Natural killer cell (primary cell): Measurements from ENCODE around the gene AP4M1. TPM values are rescaled to one million over a fixed set of nuclear protein-coding genes. Genes with fewer than 3 reads are reported as not detected.
A peak's percentile ranks its signal among the peaks of the same experiment; 100 is the strongest.

ENCODE experiments used
- ATAC-seq, 3 donors: fragments of 150-1000 bp in 2 of 3; fragments of 200-7000 bp in 1 of 3; cut with Tn5 transposase; 1 replicate in 1 of 3; 2 replicates in 2 of 3; pipeline ENCODE4 v1.10.0; 2021; ENCODE audit warnings: mild to moderate bottlenecking in 2 of 3, moderate library complexity in 2 of 3
- DNase-seq, 2 donors: peaks; one replicate each; pipeline versions ENCODE4 v3.0.0 to v3.0.0-alpha.2; 2013 to 2021; ENCODE audit warnings: mixed read lengths in 1 of 2
- H3K27ac ChIP-seq: one replicate; pipeline ENCODE4 v1.5.1; 2013; ENCODE audit warnings: mild to moderate bottlenecking, low read length
- H3K27me3 ChIP-seq: one replicate; pipeline ENCODE4 v1.6.1; 2013; ENCODE audit warnings: low read length; ENCODE audit not compliant: control insufficient read depth, insufficient read depth
- H3K36me3 ChIP-seq: one replicate; pipeline ENCODE4 v1.6.1; 2013; ENCODE audit warnings: low read length; ENCODE audit not compliant: control insufficient read depth, insufficient read depth
- H3K4me1 ChIP-seq: one replicate; pipeline ENCODE4 v1.6.1; 2013; ENCODE audit warnings: low read length; ENCODE audit not compliant: control insufficient read depth, insufficient read depth
- H3K4me3 ChIP-seq: one replicate; pipeline ENCODE4 v1.5.1; 2013; ENCODE audit warnings: low read length
- H3K9me3 ChIP-seq: one replicate; pipeline ENCODE4 v1.6.1; 2013; ENCODE audit warnings: low read length; ENCODE audit not compliant: control insufficient read depth, insufficient read depth
- H3K27ac Mint-ChIP-seq, 2 donors: one replicate each; pipeline ENCODE4 v1.8.0; 2022; ENCODE audit warnings: mild to moderate bottlenecking in 2 of 2, mixed read lengths in 2 of 2, moderate library complexity in 1 of 2
- H3K27me3 Mint-ChIP-seq, 2 donors: one replicate each; pipeline ENCODE4 v1.8.0; 2022; ENCODE audit warnings: low read depth in 2 of 2, mixed read lengths in 2 of 2
- H3K36me3 Mint-ChIP-seq: one replicate; pipeline ENCODE4 v1.8.0; 2022; ENCODE audit warnings: mixed read lengths
- H3K4me1 Mint-ChIP-seq, 2 donors: one replicate each; pipeline ENCODE4 v1.8.0; 2022; ENCODE audit warnings: mixed read lengths in 2 of 2
- H3K4me3 Mint-ChIP-seq: one replicate; pipeline ENCODE4 v1.8.0; 2022; ENCODE audit warnings: mild to moderate bottlenecking, moderate library complexity, mixed read lengths
- H3K9me3 Mint-ChIP-seq, 2 donors: one replicate each; pipeline ENCODE4 v1.8.0; 2022; ENCODE audit warnings: mixed read lengths in 2 of 2
- whole genome bisulfite sequencing: methylation state at CpG from one replicate; pipeline ENCODE4 v1.1.7; 2013; ENCODE audit warnings: missing lambda C conversion rate; ENCODE audit not compliant: insufficient coverage; 5-methylcytosine and 5-hydroxymethylcytosine counted together
- intact Hi-C: fragments of 100-400 bp; cut with micrococcal nuclease; formaldehyde crosslinking; loops from one replicate; pipeline ENCODE4 v1.14.2; 2022
- total RNA-seq, 4 donors: library from RNA; stranded (reverse); fragments of 120-200 nt in 1 of 4; gene quantifications; one replicate each; pipeline versions ENCODE4 v1.2.3 to v1.2.4, GENCODE V29; 2013 to 2022
- TF ChIP-seq, protein P1 (sequence below): fragments of 200-600 bp; IDR thresholded peaks from one replicate; pipeline ENCODE4 v1.8.0; 2022; ENCODE audit warnings: antibody characterized with exemption

The AP4M1 gene
- total RNA-seq, 3 donors from 2014 or later (not counting 1 experiment from before 2014, with no cell fraction given), result 8.4 to 12.8 (median 12.7) TPM

DNA sequence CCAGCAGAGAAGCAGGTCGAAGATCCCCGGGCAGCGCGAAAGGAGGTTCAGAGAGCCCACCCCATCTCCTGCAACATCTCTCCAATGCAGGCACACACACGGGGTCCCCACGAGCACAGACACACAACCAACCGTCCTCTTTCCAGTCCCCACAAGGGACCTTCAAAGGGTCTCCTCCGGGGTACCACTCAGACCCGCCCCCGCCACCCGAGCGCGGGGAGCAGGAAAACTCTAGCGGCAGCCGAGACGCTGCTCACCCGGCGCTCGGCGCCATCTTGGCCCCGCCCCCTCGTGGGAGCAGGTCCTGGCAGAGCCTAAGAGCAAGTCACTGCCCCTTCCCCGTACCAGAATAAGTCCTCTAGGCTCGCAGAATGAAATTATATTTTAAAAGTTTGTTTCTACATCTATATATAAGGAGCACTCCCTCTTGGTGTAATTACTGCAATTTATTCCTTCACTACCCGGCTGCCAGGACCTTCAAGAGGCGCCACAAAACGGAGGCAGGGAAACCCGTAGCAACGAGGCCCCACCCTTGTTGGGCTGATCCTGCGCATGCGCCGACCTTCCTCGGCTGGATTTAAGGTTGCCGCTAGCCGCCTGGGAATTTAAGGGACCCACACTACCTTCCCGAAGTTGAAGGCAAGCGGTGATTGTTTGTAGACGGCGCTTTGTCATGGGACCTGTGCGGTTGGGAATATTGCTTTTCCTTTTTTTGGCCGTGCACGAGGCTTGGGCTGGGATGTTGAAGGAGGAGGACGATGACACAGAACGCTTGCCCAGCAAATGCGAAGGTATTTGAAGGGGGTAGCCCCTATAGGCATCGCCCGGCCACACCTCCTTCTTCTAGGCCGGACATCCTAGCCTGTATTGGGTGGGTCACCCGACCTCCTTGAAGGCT is 17.9 kb downstream of the AP4M1 start, which contains the start of the genes CNPY4 and TAF6:
Gene CNPY4, plus strand, starts transcription at position 563 of the 898 bp plus-strand sequence. Its CDS starts 111 bp downstream, at position 674.
Gene TAF6, minus strand, starts transcription at position 287 of the 898 bp plus-strand sequence. CDS start 5,149 bp downstream, outside the sequence.
- Histone ChIP-seq H3K36me3 (no peaks in the 10 kb centered on the region), H3K9me3 (no peaks in the 10 kb centered on the region), H3K27me3 (no peaks in the 10 kb centered on the region), H3K27ac (peak within 1 kb of the TSS; percentile 89), H3K4me3 (peak within 1 kb of the TSS; percentile 73), H3K4me1 (peaks cover 22% of the 10 kb centered on the region)
- TF ChIP-seq, protein P1, sequence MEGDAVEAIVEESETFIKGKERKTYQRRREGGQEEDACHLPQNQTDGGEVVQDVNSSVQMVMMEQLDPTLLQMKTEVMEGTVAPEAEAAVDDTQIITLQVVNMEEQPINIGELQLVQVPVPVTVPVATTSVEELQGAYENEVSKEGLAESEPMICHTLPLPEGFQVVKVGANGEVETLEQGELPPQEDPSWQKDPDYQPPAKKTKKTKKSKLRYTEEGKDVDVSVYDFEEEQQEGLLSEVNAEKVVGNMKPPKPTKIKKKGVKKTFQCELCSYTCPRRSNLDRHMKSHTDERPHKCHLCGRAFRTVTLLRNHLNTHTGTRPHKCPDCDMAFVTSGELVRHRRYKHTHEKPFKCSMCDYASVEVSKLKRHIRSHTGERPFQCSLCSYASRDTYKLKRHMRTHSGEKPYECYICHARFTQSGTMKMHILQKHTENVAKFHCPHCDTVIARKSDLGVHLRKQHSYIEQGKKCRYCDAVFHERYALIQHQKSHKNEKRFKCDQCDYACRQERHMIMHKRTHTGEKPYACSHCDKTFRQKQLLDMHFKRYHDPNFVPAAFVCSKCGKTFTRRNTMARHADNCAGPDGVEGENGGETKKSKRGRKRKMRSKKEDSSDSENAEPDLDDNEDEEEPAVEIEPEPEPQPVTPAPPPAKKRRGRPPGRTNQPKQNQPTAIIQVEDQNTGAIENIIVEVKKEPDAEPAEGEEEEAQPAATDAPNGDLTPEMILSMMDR, result no peak
- under 1% methylated on average over 47 of the region's 49 CpGs for WGBS
- ATAC-seq, result peak; percentile 80 to 90 (median 86)
- intact Hi-C loops, result loop anchor here (1.0 to 5.0 kb wide), 3 partner anchors 8 to 37 kb away; partner anchors contain the start of genes AP4M1, MCM7 and ZNF3
- peak; percentile 90 to 98 for DNase-seq
- no peaks in the 10 kb centered on the region for H3K9me3 Mint-ChIP-seq
- no peaks in the 10 kb centered on the region for H3K27me3 Mint-ChIP-seq
- peak within 1 kb of the TSS; percentile 98 for H3K27ac Mint-ChIP-seq
- no peaks in the 10 kb centered on the region for H3K36me3 Mint-ChIP-seq
- H3K4me1 Mint-ChIP-seq, result peaks cover 25 to 27% of the 10 kb centered on the region in 2 donors
- peak within 1 kb of the TSS; percentile 97 for H3K4me3 Mint-ChIP-seq

DNA sequence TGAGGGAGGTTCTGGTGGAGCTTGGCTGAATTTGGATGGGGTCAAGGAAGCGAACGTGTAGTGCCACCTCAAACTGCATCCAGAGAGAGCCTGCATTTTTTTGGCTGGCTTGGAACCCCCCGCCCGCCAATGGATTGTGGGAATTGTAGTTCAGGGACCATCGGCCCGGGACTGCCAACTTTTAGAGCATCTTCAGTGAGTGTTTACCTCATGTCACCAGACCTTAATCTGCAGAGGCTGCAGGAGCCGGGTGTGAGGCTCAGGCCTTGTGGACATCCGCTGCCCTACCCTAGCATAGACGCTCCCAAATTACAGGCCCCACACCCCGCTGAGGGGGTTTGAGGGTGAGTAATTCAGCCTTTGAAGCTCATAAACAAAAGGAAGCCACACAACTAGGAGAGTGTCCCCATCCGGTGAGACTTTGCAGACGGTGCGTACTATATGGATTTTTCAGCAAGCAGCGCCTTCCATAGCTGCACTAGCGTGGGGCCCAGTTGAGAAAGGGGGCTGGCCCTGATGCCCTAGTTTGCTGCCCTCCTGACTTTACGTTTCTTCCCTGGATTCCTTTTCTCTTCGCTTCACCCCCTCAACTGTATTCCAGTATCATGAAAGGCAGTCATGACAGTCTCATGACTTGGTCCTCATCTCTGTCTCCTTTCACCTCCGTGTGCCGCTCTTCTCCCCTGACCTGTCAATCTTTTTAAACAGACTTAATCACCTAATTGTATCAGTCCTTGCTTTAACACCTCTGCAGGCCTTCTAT is 18.7 kb downstream of the AP4M1 start:
- intact Hi-C loops, result loop anchor here (1.0 to 5.0 kb wide), 3 partner anchors 7 to 38 kb away; partner anchors contain the start of genes AP4M1, MCM7 and ZNF3
- peak; percentile 38 to 54 (median 41) for ATAC-seq

DNA sequence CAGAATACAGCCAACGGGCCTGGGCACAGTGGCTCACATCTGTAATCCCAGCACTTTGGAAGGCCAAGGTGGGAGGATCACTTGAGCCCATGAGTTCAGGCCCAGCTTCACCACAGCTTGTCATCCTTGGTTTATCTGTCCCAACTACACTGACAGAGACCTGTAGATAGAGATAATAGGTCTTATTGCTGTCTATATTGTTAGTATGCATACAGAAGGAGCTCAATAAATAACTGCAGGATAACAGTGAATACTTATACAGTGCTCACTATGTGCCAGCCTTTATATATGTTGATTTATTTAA is 19.2 kb downstream of the AP4M1 start:
- no peaks in the 10 kb centered on the region for H3K27me3 Mint-ChIP-seq
- no peaks in the 10 kb centered on the region for H3K36me3 Mint-ChIP-seq
- DNase-seq (no peak), ATAC-seq (no peak)
- H3K27ac ChIP-seq, result no peak overlapping the region
- no peaks in the 10 kb centered on the region for H3K27me3 ChIP-seq
- peak overlapping the region; percentile 98 for H3K27ac Mint-ChIP-seq
- H3K4me1 ChIP-seq, result peaks cover 33% of the 10 kb centered on the region
- 62% methylated on average over 1 of the region's 1 CpG for WGBS
- intact Hi-C loops, result no loop called here
- H3K4me3 ChIP-seq, result no peak overlapping the region
- no peaks in the 10 kb centered on the region for H3K9me3 Mint-ChIP-seq
- TF ChIP-seq, protein P1, result no peak
- peak overlapping the region; percentile 97 for H3K4me3 Mint-ChIP-seq
- H3K36me3 ChIP-seq, result no peaks in the 10 kb centered on the region
- H3K4me1 Mint-ChIP-seq, result peaks cover 35 to 36% of the 10 kb centered on the region in 2 donors
- H3K9me3 ChIP-seq, result no peaks in the 10 kb centered on the region

More for the DNA sequence above, 18.7 kb downstream of the AP4M1 start:
- Histone ChIP-seq H3K36me3 (no peaks in the 10 kb centered on the region), H3K9me3 (no peaks in the 10 kb centered on the region), H3K4me1 (peaks cover 28% of the 10 kb centered on the region), H3K27ac (peak overlapping the region; percentile 89), H3K27me3 (no peaks in the 10 kb centered on the region), H3K4me3 (peak overlapping the region; percentile 73)
- H3K27me3 Mint-ChIP-seq, result no peaks in the 10 kb centered on the region
- H3K4me1 Mint-ChIP-seq, result peaks cover 30 to 34% of the 10 kb centered on the region in 2 donors
- H3K9me3 Mint-ChIP-seq, result no peaks in the 10 kb centered on the region
- WGBS, result 30% methylated on average over 19 of the region's 19 CpGs
- peak overlapping the region; percentile 98 for H3K27ac Mint-ChIP-seq
- H3K36me3 Mint-ChIP-seq, result no peaks in the 10 kb centered on the region
- DNase-seq, result peak in 1 of 2 donors; percentile 83
- H3K4me3 Mint-ChIP-seq, result peak overlapping the region; percentile 97
- TF ChIP-seq, protein P1, result no peak
